DMS53 treated with DMSO at 0.1 percent for 48 hours (cell line): Measurements from ENCODE around the gene ALDH1A3.

Source experiments
- DNase-seq: peaks from one replicate; lab custom pipeline; 2025; ENCODE audit not compliant: unreplicated experiment; lab: John Stamatoyannopoulos, UW

ALDH1A3 gene

DNA sequence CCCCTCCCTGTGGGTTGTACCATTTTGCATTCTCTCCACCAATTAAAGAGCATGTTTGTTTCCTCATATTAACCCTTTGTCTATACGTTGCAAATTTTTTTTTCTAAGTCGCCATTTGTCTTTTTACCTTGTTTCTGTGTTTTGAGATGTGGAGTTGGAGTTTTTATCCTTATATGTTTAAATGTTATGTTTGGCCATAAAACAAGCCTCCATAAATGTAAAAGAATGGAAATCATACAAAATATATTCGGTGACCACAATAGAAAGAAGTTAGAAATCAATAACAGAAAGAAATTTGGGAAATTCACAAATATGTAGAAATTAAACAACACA, 68.8 kb downstream of the ALDH1A3 start:
- no peak for DNase-seq

GRCh38 chr15:100949691-100950090, 70.1 kb downstream of the ALDH1A3 start:
- no peak for DNase-seq

DNA sequence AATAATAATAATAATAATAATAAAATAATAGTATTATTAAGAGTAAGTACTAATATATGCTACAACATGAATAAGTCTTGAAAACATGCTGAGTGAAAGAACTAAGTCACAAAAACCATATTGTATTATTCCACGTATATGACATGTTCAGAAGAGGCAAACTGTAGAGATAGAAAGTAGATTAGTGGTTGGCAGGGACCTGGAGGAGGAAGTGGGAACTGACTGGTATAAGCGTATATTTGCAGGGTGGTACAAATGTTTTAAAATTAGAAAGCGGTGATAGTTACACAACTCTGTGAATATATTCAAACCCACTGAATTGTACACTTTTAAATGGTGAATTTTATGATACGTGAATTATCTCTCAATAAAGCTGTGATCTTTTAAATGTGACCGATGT, 72.3 kb downstream of the ALDH1A3 start:
- DNase-seq: no peak

DNA sequence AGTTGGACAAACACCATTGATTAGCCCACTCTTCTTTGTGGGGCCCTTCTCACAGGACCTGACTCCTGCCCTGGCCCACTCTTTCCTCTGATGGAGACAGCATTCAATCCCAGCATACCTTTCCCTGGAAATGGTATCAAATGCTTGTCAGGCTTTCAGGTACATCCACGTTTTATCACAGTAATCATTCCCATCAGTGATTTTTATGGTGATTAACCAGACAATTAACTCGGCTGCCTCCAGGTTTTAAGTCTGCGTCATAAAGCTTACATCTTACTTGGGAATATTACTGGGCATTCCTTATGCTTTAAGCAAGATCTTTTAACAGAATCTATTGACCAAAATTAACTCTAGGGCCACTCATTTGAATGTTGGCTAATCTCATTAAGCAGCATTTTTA, 72.9 kb downstream of the ALDH1A3 start:
- no peak for DNase-seq

DNA sequence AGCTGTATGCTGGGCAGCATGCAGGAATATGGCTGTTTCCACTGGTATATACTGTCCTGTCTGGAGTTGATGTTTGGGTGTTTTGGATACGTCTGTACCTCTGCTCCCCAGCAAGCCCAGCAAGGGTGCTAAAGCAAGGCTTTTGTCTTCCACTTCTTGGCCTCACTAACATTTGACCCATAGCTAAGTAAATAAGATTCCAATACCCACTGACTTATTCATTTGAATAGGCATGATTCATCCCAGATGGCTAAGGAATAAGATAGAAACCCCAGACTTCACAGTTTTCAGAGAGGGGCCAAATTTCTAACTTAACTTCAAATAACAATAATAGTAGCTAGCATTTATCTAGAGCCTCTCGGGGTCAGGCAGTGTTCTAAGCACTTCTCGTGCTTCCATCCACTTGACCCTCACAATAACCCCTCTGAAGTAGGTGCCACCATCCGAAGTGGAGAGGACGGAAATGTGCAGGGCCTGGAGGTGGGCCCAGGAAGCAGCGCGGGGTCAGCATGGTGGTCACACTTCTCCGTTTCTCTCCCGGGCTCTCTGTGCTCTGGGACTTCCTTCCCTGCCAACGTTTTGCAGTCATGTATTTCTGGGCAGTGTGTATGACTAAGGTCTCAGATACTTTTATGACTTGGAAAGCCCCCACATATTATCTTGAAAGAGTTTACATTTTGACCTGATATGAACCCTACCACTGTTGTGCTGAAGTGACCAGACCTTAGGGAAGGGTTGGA, 78.9 kb downstream of the ALDH1A3 start:
- no peak for DNase-seq

- no peak for DNase-seq
These were observed 79.7 kb downstream of the ALDH1A3 start for GRCh38 chr15:100959066-100960050.
